Adrenal gland (tissue), 12 donors: Measurements from ENCODE around the gene LGI2. TPM values are rescaled to one million over a fixed set of nuclear protein-coding genes. Genes with fewer than 3 reads are reported as not detected.

Experiments used
- DNase-seq, 7 donors: peaks; one replicate each; pipeline ENCODE4 v3.0.0-alpha.2; 2019 to 2020
- H3K27ac ChIP-seq, 5 donors: fragments of 200-600 bp; sonication (generic) in 4 of 5; 1 replicate in 3 of 5; 2 replicates in 2 of 5; pipeline versions ENCODE4 v1.5.1 to v1.8.0; 2016 to 2020; ENCODE audit warnings: mild to moderate bottlenecking in 1 of 5
- H3K27me3 ChIP-seq: fragments of 200-600 bp; 2 replicates; pipeline ENCODE4 v1.8.0; 2021
- H3K36me3 ChIP-seq, 2 donors: fragments of 200-600 bp; replicated peaks in 1 of 2; 1 replicate in 1 of 2; 2 replicates in 1 of 2; pipeline versions ENCODE4 v1.5.1 to v1.8.0; 2018 to 2022
- H3K4me1 ChIP-seq, 2 donors: fragments of 200-600 bp; replicated peaks in 1 of 2; 1 replicate in 1 of 2; 2 replicates in 1 of 2; pipeline versions ENCODE4 v1.5.1 to v1.8.0; 2018 to 2021
- H3K4me3 ChIP-seq, 4 donors: fragments of 200-600 bp; sonication (generic) in 3 of 4; one replicate each; pipeline ENCODE4 v1.5.1; 2016 to 2018
- H3K9me3 ChIP-seq, 3 donors: fragments of 200-600 bp; sonication (generic) in 1 of 3; replicated peaks in 1 of 3; 1 replicate in 2 of 3; 2 replicates in 1 of 3; pipeline versions ENCODE4 v1.5.1 to v1.8.0; 2016 to 2021
- CTCF ChIP-seq, 6 experiments: fragments of 450-650 bp in 4 of 6; fragments of 200-600 bp in 2 of 6; sonication (generic) in 1 of 6; IDR thresholded peaks; 1 replicate in 5 of 6; 2 replicates in 1 of 6; pipeline versions ENCODE4 v1.5.1 to v1.8.0; 2016 to 2021; ENCODE audit warnings: antibody characterized with exemption in 6 of 6, mild to moderate bottlenecking in 2 of 6, moderate library complexity in 1 of 6
- POLR2A ChIP-seq, 2 donors: fragments of 450-650 bp; IDR thresholded peaks; one replicate each; pipeline ENCODE4 v1.6.1; 2017; ENCODE audit warnings: antibody characterized with exemption in 2 of 2, mild to moderate bottlenecking in 2 of 2, moderate library complexity in 1 of 2
- WGBS, 4 donors: extraction: QIAGEN DNeasy Blood & Tissue Kit in 2 of 4; methylation state at CpG; one replicate each; pipeline versions ENCODE4 v1.1.5 to v1.1.7; 2013 to 2017; 5-methylcytosine and 5-hydroxymethylcytosine counted together
- intact Hi-C, 2 donors: fragments of 100-400 bp; cut with DNase I; formaldehyde crosslinking; loops; one replicate each; pipeline versions ENCODE4 v1.14.1 to v1.15.0; 2022 to 2023
- polyA plus RNA-seq, 3 donors: library from polyadenylated mRNA; stranded (reverse); fragments of 200-250 nt in 2 of 3; fragments of 350-450 nt in 1 of 3; fragmentation: Illumina TruSeq in 1 of 3; extraction: RNeasy Lipid Tissue Mini Kit (QIAGEN cat#74804) in 1 of 3; gene quantifications; one replicate each; pipeline ENCODE4 v1.2.3, GENCODE V29; 2013 to 2014
- total RNA-seq, 9 donors: library from RNA; depleted of rRNA in 4 of 9; stranded (reverse); fragments of >200 nt in 4 of 9; fragments of 120-200 nt in 1 of 9; fragmentation: NEBNext Ultra II Directional in 1 of 9; extraction: Animal tissue kit (Norgen Biotek cat#: 25700) in 1 of 9; gene quantifications; one replicate each; pipeline versions ENCODE4 v1.1.0 to v1.2.4, GENCODE V29; 2013 to 2023
- donor health status: healthy with polysubstance abuse.
- donor health status: Bipolar disorder and iron deficiency.
- donor health status: DM: yes; HTN: yes; CAD: no.
- donor health status: DM: no; HTN: no; CAD: no.
- donor health status: DM: no; HTN: no; CAD: no.
- donor health status: DM: yes; HTN: yes; CAD: no.

Gene LGI2
- total and polyA plus RNA-seq, 12 donors: 0.06 to 4.9 (median 2.1) TPM

GRCh38 chr4:24968992-24969391 is 61.8 kb downstream of the LGI2 start:
- Histone ChIP-seq H3K27me3 (no peaks in the 10 kb centered on the region), H3K36me3 (no peaks in the 10 kb centered on the region), H3K4me3 (no peak overlapping the region), H3K27ac (no peak overlapping the region), H3K9me3 (no peaks in the 10 kb centered on the region), H3K4me1 (no peaks in the 10 kb centered on the region)
- intact Hi-C loops: no loop called here
- DNase-seq: no peak
- TF ChIP-seq CTCF (IDR thresholded peaks at IDR 0.05) (no peak), POLR2A (IDR thresholded peaks at IDR 0.05) (no peak)
- WGBS, 4 donors: 76 to 93% (median 84%) methylated on average over 3 of the region's 3 CpGs

GRCh38 chr4:24968278-24968677 is 62.5 kb downstream of the LGI2 start:
- H3K4me3 ChIP-seq: no peak overlapping the region
- TF ChIP-seq POLR2A (IDR thresholded peaks at IDR 0.05) (no peak), CTCF (IDR thresholded peaks at IDR 0.05) (no peak)
- no peaks in the 10 kb centered on the region for H3K27me3 ChIP-seq
- intact Hi-C loops: no loop called here
- H3K27ac ChIP-seq: no peak overlapping the region
- 71 to 89% (median 85%) methylated on average over 6 of the region's 6 CpGs for WGBS, 4 donors
- no peaks in the 10 kb centered on the region for H3K4me1 ChIP-seq
- no peaks in the 10 kb centered on the region for H3K9me3 ChIP-seq
- H3K36me3 ChIP-seq: no peaks in the 10 kb centered on the region
- DNase-seq: no peak

- TF ChIP-seq POLR2A (IDR thresholded peaks at IDR 0.05) (no peak), CTCF (IDR thresholded peaks at IDR 0.05) (no peak)
- H3K4me3 ChIP-seq: no peak overlapping the region
- H3K36me3 ChIP-seq: no peaks in the 10 kb centered on the region
- no peaks in the 10 kb centered on the region for H3K9me3 ChIP-seq
- intact Hi-C loops: no loop called here
- no peaks in the 10 kb centered on the region for H3K4me1 ChIP-seq
- H3K27ac ChIP-seq: no peak overlapping the region
- DNase-seq: no peak
- WGBS, 4 donors: 65 to 91% (median 79%) methylated on average over 4 of the region's 4 CpGs
- H3K27me3 ChIP-seq: no peaks in the 10 kb centered on the region
Observed at GRCh38 chr4:24967346-24967745, 63.4 kb downstream of the LGI2 start.

- Histone ChIP-seq H3K27ac (no peak overlapping the region), H3K27me3 (no peaks in the 10 kb centered on the region), H3K36me3 (no peaks in the 10 kb centered on the region), H3K4me1 (no peaks in the 10 kb centered on the region), H3K9me3 (no peaks in the 10 kb centered on the region), H3K4me3 (no peak overlapping the region)
- intact Hi-C loops: no loop called here
- TF ChIP-seq POLR2A (IDR thresholded peaks at IDR 0.05) (no peak), CTCF (IDR thresholded peaks at IDR 0.05) (no peak)
- no peak for DNase-seq
- WGBS, 4 donors: 59 to 86% (median 65%) methylated on average over 7 of the region's 7 CpGs
Observed at GRCh38 chr4:24966076-24966475, 64.7 kb downstream of the LGI2 start.
